A549 (cell line): ENCODE results near the gene SVEP1. TPM values are rescaled to one million over a fixed set of nuclear protein-coding genes. Genes with fewer than 3 reads are reported as not detected.
A peak's percentile ranks its signal among the peaks of the same experiment; 100 is the strongest.

Source experiments
- ATAC-seq, 2 experiments: fragments of 200-7000 bp in 1 of 2; fragments of >200 bp in 1 of 2; cut with Nextera tagmentation in 1 of 2; cut with Tn5 transposase in 1 of 2; 3 replicates each; pipeline versions ENCODE4 v1.8.0 to v1.9.1; 2018 to 2020; ENCODE audit warnings: mild to moderate bottlenecking in 1 of 2, moderate library complexity in 1 of 2
- CTCF ChIA-PET: fragments of 300-600 bp; sonication (Branson Sonifier 250); formaldehyde crosslinking; extraction: SDS; loops from one replicate; lab custom pipeline; 2021; ENCODE audit warnings: antibody characterized with exemption, inconsistent platforms; lab: Yijun Ruan, JAX
- POLR2A ChIA-PET: fragments of 350-600 bp; formaldehyde crosslinking; extraction: SDS; loops from one replicate; lab custom pipeline; 2021; ENCODE audit warnings: antibody characterized with exemption, inconsistent platforms; lab: Yijun Ruan, JAX
- DNase-seq, 2 experiments: peaks; one replicate each; pipeline versions ENCODE4 v3.0.0 to v3.0.0-alpha.2; 2011 to 2016; ENCODE audit warnings: low read depth in 1 of 2, low spot score in 1 of 2
- FAIRE-seq: peaks from 2 replicates; lab custom pipeline; 2011; peaks lifted over from hg19 to GRCh38; lab: Jason Lieb, UNC
- H3K27ac ChIP-seq, 2 experiments: fragments of >200 bp; sonication (Bioruptor Twin); formaldehyde crosslinking; 3 replicates each; pipeline ENCODE4 v1.5.1; 2016 to 2017
- H3K4me1 ChIP-seq: fragments of >200 bp; sonication (Bioruptor Twin); formaldehyde crosslinking; 3 replicates; pipeline ENCODE4 v1.6.1; 2016
- H3K4me2 ChIP-seq: fragments of >200 bp; sonication (Bioruptor Twin); formaldehyde crosslinking; 3 replicates; pipeline ENCODE4 v1.6.1; 2016
- H3K4me3 ChIP-seq: fragments of >200 bp; sonication (Bioruptor Twin); formaldehyde crosslinking; 3 replicates; pipeline ENCODE4 v1.5.1; 2016
- H3K9me3 ChIP-seq: fragments of >200 bp; sonication (Bioruptor Twin); formaldehyde crosslinking; 3 replicates; pipeline ENCODE4 v1.6.1; 2016
- ATOH8 ChIP-seq: fragments of 250-450 bp; sonication (Bioruptor Pico); IDR thresholded peaks from 2 replicates; pipeline ENCODE4 v1.5.0; 2020; ENCODE audit warnings: low read depth, mild to moderate bottlenecking, moderate library complexity
- CEBPB ChIP-seq, 2 experiments: fragments of >200 bp in 1 of 2; sonication (Bioruptor Twin) in 1 of 2; formaldehyde crosslinking in 1 of 2; IDR thresholded peaks; 2 replicates each; pipeline ENCODE4 v1.6.1; 2012 to 2016
- EHF ChIP-seq: fragments of 250-450 bp; sonication (Bioruptor Pico); IDR thresholded peaks from 2 replicates; pipeline ENCODE4 v1.5.0; 2020; ENCODE audit warnings: mild to moderate bottlenecking
- EP300 ChIP-seq, 2 experiments: fragments of >200 bp; sonication (Bioruptor Twin); formaldehyde crosslinking; IDR thresholded peaks; 2 replicates in 1 of 2; 3 replicates in 1 of 2; pipeline ENCODE4 v1.6.1; 2016 to 2017
- FOSB ChIP-seq: fragments of 250-450 bp; sonication (Bioruptor Pico); IDR thresholded peaks from 2 replicates; pipeline ENCODE4 v1.5.0; 2020; ENCODE audit warnings: mild to moderate bottlenecking, moderate library complexity
- FOXS1 ChIP-seq: fragments of 250-450 bp; sonication (Bioruptor Pico); IDR thresholded peaks from 2 replicates; pipeline ENCODE4 v1.5.0; 2020; ENCODE audit warnings: mild to moderate bottlenecking, moderate library complexity
- GATA3 ChIP-seq: IDR thresholded peaks from 2 replicates; pipeline ENCODE4 v1.6.1; 2012; ENCODE audit warnings: borderline replicate concordance
- HES2 ChIP-seq: fragments of >200 bp; sonication (Bioruptor Twin); formaldehyde crosslinking; IDR thresholded peaks from 2 replicates; pipeline ENCODE4 v1.6.1; 2016
- HEYL ChIP-seq: fragments of 250-450 bp; sonication (Bioruptor Pico); IDR thresholded peaks from 2 replicates; pipeline ENCODE4 v1.8.0; 2021; ENCODE audit warnings: mild to moderate bottlenecking, moderate library complexity
- HMGXB4 ChIP-seq: fragments of 250-450 bp; sonication (Bioruptor Pico); IDR thresholded peaks from 2 replicates; pipeline ENCODE4 v1.5.0; 2021; ENCODE audit warnings: mild to moderate bottlenecking, moderate library complexity, borderline replicate concordance
- HOXB13 ChIP-seq: fragments of 250-450 bp; sonication (Bioruptor Pico); IDR thresholded peaks from 2 replicates; pipeline ENCODE4 v1.5.0; 2020; ENCODE audit warnings: low read depth, mild to moderate bottlenecking, moderate library complexity
- JUN ChIP-seq, 2 experiments: fragments of >200 bp; sonication (Bioruptor Twin); formaldehyde crosslinking; IDR thresholded peaks; 2 replicates in 1 of 2; 3 replicates in 1 of 2; pipeline ENCODE4 v1.6.1; 2016 to 2017
- JUNB ChIP-seq: fragments of >200 bp; sonication (Bioruptor Twin); formaldehyde crosslinking; IDR thresholded peaks from 2 replicates; pipeline ENCODE4 v1.6.1; 2016
- KDM1A ChIP-seq: fragments of 200-600 bp; sonication (generic); IDR thresholded peaks from 2 replicates; pipeline ENCODE4 v1.6.1; 2016; ENCODE audit warnings: low read depth, mild to moderate bottlenecking
- MAZ ChIP-seq: fragments of 150-350 bp; IDR thresholded peaks from 2 replicates; pipeline ENCODE4 v1.6.1; 2014; ENCODE audit warnings: antibody characterized with exemption, low read depth, low read length, borderline replicate concordance
- NFE2L2 ChIP-seq: fragments of 150-350 bp; conservative IDR thresholded peaks from 2 replicates; pipeline ENCODE4 v1.6.1; 2014; ENCODE audit warnings: low read length
- PHF8 ChIP-seq: fragments of 200-600 bp; sonication (generic); IDR thresholded peaks from 2 replicates; pipeline ENCODE4 v1.6.1; 2016; ENCODE audit warnings: low read depth, mild to moderate bottlenecking, antibody characterized with exemption, moderate library complexity, borderline replicate concordance
- POLR2A ChIP-seq: IDR thresholded peaks from 2 replicates; pipeline ENCODE4 v1.6.1; 2012; ENCODE audit warnings: mild to moderate bottlenecking, low read length
- POLR2AphosphoS2 ChIP-seq: conservative IDR thresholded peaks from 2 replicates; pipeline ENCODE4 v1.6.1; 2012; ENCODE audit warnings: low read length, improper control_type of control experiment, inconsistent platforms
- RAD21 ChIP-seq, 2 experiments: fragments of >200 bp in 1 of 2; sonication (Bioruptor Twin) in 1 of 2; formaldehyde crosslinking in 1 of 2; IDR thresholded peaks in 1 of 2; conservative IDR thresholded peaks in 1 of 2; 2 replicates in 1 of 2; 3 replicates in 1 of 2; pipeline ENCODE4 v1.6.1; 2012 to 2018; ENCODE audit warnings: inconsistent platforms in 1 of 2
- RARB ChIP-seq: fragments of 250-450 bp; sonication (Bioruptor Pico); IDR thresholded peaks from 2 replicates; pipeline ENCODE4 v1.8.0; 2021; ENCODE audit warnings: mild to moderate bottlenecking, moderate library complexity
- RCOR1 ChIP-seq: fragments of 150-350 bp; IDR thresholded peaks from 2 replicates; pipeline ENCODE4 v1.6.1; 2014; ENCODE audit warnings: antibody characterized with exemption, low read length, low read depth
- RFX5 ChIP-seq: fragments of 450-650 bp; IDR thresholded peaks from 2 replicates; pipeline ENCODE4 v1.7.1; 2014; ENCODE audit warnings: antibody characterized with exemption, mild to moderate bottlenecking, moderate library complexity
- RNF2 ChIP-seq: fragments of 200-600 bp; sonication (generic); IDR thresholded peaks from 2 replicates; pipeline ENCODE4 v1.6.1; 2016; ENCODE audit warnings: low read depth, mild to moderate bottlenecking, antibody characterized with exemption, moderate library complexity, borderline replicate concordance
- SMC3 ChIP-seq: fragments of >200 bp; sonication (Bioruptor Twin); formaldehyde crosslinking; IDR thresholded peaks from 3 replicates; pipeline ENCODE4 v1.6.1; 2018; ENCODE audit warnings: inconsistent platforms
- SREBF2 ChIP-seq: fragments of 450-650 bp; IDR thresholded peaks from 2 replicates; pipeline ENCODE4 v1.6.1; 2014; ENCODE audit warnings: mild to moderate bottlenecking, moderate library complexity
- USF2 ChIP-seq: fragments of 450-650 bp; IDR thresholded peaks from 2 replicates; pipeline ENCODE4 v1.6.1; 2014; ENCODE audit warnings: antibody characterized with exemption
- ZC3H11A ChIP-seq: fragments of 450-650 bp; IDR thresholded peaks from 2 replicates; pipeline ENCODE4 v1.6.1; 2014; ENCODE audit warnings: antibody characterized with exemption, mild to moderate bottlenecking
- ZSCAN20 ChIP-seq: fragments of 250-450 bp; sonication (Bioruptor Pico); IDR thresholded peaks from 2 replicates; pipeline ENCODE4 v1.8.0; 2022; ENCODE audit warnings: mild to moderate bottlenecking, moderate library complexity
- WGBS: methylation state at CpG from one replicate; pipeline ENCODE4 v1.1.6; 2017; ENCODE audit errors: missing lambda C conversion rate; 5-methylcytosine and 5-hydroxymethylcytosine counted together
- polyA plus RNA-seq, 4 experiments: library from polyadenylated mRNA; depleted of rRNA in 3 of 4; stranded (reverse); fragments of >200 nt; fragmentation: RNase III in 1 of 4; extraction: RNeasy Plus Mini Kit Qiagen cat#74134 plus additional on column Dnase treatment in 1 of 4; gene quantifications; 2 replicates in 3 of 4; 3 replicates in 1 of 4; pipeline ENCODE4 v1.2.3, GENCODE V29; 2011 to 2017
- TF ChIP-seq, protein P1 (sequence below): IDR thresholded peaks from 2 replicates; pipeline ENCODE4 v1.6.1; 2012

The SVEP1 gene
- polyA plus RNA-seq, 2 of the 4 experiments (the other 2 are of a cell fraction): 0.52 to 1.5 TPM

GRCh38 chr9:110327716-110328115, 251.8 kb downstream of the SVEP1 start:
- DNase-seq: no peak
- ChIA-PET POLR2A (no interaction called here), CTCF (interaction anchor here (1.0 kb wide), 1 partner anchor 12 kb away, joined by 4 read pairs; no protein-coding TSS in a partner anchor)
- WGBS: 71% methylated on average over 1 of the region's 1 CpG
- Histone ChIP-seq H3K4me2 (no peak overlapping the region), H3K4me3 (no peak overlapping the region), H3K27ac (no peak overlapping the region), H3K9me3 (peaks cover 6% of the 10 kb centered on the region; the same call in 2 of the 3 replicates), H3K4me1 (no peaks in the 10 kb centered on the region)
- no peak for TF ChIP-seq GATA3
- TF ChIP-seq JUN (IDR thresholded peaks at IDR 0.05): no peak
- TF ChIP-seq CEBPB (IDR thresholded peaks at IDR 0.05): 0 out of 4 replicates have a peak, but pooled peaks of 1 of the 2 experiments have one; percentile 15
- no peak for TF ChIP-seq HMGXB4 (CRISPR knock-in tag)
- TF ChIP-seq EHF (CRISPR knock-in tag): no peak
- no peak for ATAC-seq
- FAIRE-seq: no peak

GRCh38 chr9:110323818-110324217, 255.7 kb downstream of the SVEP1 start:
- ATAC-seq: no peak
- no peaks in the 10 kb centered on the region for H3K4me1 ChIP-seq
- POLR2A ChIA-PET: no interaction called here

GRCh38 chr9:110320651-110321445, 258.7 kb downstream of the SVEP1 start:
- Histone ChIP-seq H3K4me2 (no peak overlapping the region), H3K4me3 (no peak overlapping the region), H3K9me3 (no peaks in the 10 kb centered on the region), H3K27ac (no peak overlapping the region), H3K4me1 (no peaks in the 10 kb centered on the region)
- ATAC-seq: no peak
- no peak for FAIRE-seq
- ChIA-PET CTCF (interaction anchor here (0.6 to 2.0 kb wide), 3 partner anchors 9 to 111 kb away, joined by 3 to 4 read pairs (median 4); no protein-coding TSS in a partner anchor), POLR2A (no interaction called here)
- no peak for DNase-seq
- 23% methylated on average over 3 of the region's 3 CpGs for WGBS
- TF ChIP-seq RARB (no peak), RNF2 (no peak), RCOR1 (no peak), EP300 (IDR thresholded peaks at IDR 0.05) (no peak), POLR2A (no peak), RAD21 (conservative IDR thresholded peaks at IDR 0.05 in 1 of 2, IDR thresholded peaks at IDR 0.05 in 1 of 2) (no peak), SMC3 (no peak), HOXB13 (CRISPR knock-in tag) (no peak), HMGXB4 (CRISPR knock-in tag) (no peak), POLR2AphosphoS2 (no peak), HEYL (CRISPR knock-in tag) (no peak), MAZ (no peak)
- TF ChIP-seq, protein P1, sequence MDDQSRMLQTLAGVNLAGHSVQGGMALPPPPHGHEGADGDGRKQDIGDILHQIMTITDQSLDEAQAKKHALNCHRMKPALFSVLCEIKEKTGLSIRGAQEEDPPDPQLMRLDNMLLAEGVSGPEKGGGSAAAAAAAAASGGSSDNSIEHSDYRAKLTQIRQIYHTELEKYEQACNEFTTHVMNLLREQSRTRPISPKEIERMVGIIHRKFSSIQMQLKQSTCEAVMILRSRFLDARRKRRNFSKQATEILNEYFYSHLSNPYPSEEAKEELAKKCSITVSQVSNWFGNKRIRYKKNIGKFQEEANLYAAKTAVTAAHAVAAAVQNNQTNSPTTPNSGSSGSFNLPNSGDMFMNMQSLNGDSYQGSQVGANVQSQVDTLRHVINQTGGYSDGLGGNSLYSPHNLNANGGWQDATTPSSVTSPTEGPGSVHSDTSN: no peak

More at GRCh38 chr9:110323818-110324217, 255.7 kb downstream of the SVEP1 start:
- no peak overlapping the region for H3K4me2 ChIP-seq
- no peak for FAIRE-seq
- DNase-seq: no peak
- CTCF ChIA-PET: interaction anchor here (1.2 to 1.3 kb wide), 2 partner anchors 12 to 17 kb away, joined by 3 read pairs; no protein-coding TSS in a partner anchor
- H3K9me3 ChIP-seq: no peaks in the 10 kb centered on the region
- H3K27ac ChIP-seq: no peak overlapping the region
- TF ChIP-seq RNF2 (no peak), PHF8 (no peak), SREBF2 (no peak), RFX5 (no peak), NFE2L2 (no peak), ZSCAN20 (CRISPR knock-in tag) (no peak), ZC3H11A (no peak), MAZ (no peak), SMC3 (no peak), ATOH8 (CRISPR knock-in tag) (no peak), JUNB (no peak), USF2 (no peak), KDM1A (no peak), FOSB (CRISPR knock-in tag) (no peak), HES2 (no peak), FOXS1 (CRISPR knock-in tag) (no peak)
- no peak overlapping the region for H3K4me3 ChIP-seq
